ENCODE results near the gene CADPS. TPM values are rescaled to one million over a fixed set of nuclear protein-coding genes. Genes with fewer than 3 reads are reported as not detected.

The CADPS gene
- total RNA-seq, 1 donor from 2014 or later: 14.3 TPM

DNA sequence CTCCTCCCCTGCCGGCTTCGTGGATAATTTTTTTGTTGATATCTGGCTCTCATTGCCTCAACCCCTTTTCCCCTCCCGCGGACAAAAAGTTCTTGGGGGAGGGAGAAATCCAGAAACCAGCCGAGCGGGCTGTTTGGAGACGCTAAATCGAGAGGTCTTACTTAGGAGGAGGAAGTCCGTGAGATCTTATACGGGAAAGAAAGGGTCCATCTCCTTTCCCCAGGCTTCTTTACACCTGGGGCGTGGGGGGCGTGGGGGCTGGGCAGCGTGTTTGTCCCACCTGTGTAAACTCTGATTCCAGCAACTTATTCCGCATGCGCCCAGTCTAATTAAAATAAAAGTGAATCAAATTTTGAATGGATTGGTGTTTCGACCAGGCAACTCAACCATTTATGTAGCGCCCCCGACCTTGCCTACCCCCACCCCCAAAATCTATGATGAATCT is 364 bp upstream of the CADPS start:
- ATAC-seq: no peak
- DNase-seq: no peak
- intact Hi-C loops (cut with micrococcal nuclease): no loop called here

DNA sequence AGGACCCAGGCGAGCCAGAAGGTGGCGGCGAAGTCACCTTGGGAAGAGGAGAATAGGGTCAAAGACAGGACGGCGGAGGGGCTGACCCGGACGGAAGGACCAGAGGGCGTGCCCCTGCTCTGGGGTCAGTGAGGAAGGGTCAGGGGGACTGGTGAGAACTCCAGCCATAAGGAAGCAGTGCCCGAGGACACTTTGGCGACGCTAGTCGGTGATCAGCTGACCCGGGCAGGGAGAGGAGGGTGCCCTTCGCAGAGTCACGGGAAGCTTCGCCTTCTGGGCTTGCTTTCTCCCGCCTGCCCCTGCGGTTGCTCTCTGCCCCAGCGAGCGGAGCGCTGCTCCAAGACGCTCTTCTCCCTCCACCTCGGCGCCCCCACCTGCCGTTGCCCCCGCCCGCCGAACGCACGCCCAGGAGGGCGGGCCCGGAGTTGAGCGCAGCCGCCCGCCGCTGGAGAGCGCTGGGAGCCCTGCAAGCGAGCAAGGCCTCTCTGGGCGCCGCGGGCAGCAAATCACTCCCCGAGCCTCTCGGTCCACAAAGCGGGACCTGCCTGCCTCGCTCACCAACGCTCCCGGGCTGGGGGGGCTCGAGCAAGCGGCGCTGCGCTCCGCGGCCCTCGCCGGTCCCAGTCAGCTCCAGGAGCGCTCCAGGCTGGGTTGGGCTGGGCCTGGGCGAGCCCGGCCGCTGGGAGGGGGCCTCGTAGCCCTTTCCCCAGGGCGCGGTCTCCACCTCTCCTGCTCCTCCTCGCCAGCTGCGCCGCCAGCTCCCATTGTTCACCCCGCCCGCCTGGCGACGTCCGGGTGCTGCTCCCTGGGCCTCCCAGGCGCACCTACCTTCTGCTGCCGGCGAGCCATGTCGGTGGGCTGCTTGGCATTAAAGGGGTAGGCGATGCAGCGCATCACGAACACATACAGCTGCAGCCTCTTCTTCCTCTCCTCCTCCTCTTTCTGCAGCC is 1.2 kb downstream of the CADPS start:
- intact Hi-C loops (cut with micrococcal nuclease): no loop called here
- peak; percentile 77 for DNase-seq
- peak; percentile 90 for ATAC-seq

GRCh38 chr3:62873451-62873760 is 1.8 kb downstream of the CADPS start:
- DNase-seq (no peak), ATAC-seq (no peak)
- intact Hi-C loops (cut with micrococcal nuclease): no loop called here

GRCh38 chr3:62872318-62872717 is 2.9 kb downstream of the CADPS start:
- ATAC-seq: peak; percentile 51
- DNase-seq: no peak
- intact Hi-C loops (cut with micrococcal nuclease): no loop called here

GRCh38 chr3:62870321-62870720 is 4.9 kb downstream of the CADPS start:
- intact Hi-C loops (cut with micrococcal nuclease): no loop called here
- DNase-seq: no peak
- ATAC-seq: no peak

DNA sequence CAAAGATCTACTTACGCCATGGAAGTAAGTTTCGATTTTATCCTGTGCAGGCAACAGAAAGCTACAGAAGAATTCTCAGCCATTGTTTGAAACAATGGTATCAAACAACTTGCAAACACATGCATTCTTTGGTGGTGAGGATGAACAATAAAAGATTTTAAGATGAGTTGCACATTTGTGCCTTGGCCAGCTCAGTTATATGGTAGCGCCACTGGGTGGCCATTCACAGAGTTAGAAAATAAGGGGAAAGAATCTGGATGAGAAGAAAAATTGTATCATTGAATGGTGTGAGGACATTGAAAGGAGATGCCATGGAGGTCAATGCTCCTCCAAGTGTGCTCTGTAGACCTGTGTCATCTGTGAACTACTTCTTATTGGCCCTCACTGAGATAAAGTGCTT is 11.6 kb downstream of the CADPS start:
- DNase-seq (no peak), ATAC-seq (no peak)
- intact Hi-C loops (cut with micrococcal nuclease): no loop called here

DNA sequence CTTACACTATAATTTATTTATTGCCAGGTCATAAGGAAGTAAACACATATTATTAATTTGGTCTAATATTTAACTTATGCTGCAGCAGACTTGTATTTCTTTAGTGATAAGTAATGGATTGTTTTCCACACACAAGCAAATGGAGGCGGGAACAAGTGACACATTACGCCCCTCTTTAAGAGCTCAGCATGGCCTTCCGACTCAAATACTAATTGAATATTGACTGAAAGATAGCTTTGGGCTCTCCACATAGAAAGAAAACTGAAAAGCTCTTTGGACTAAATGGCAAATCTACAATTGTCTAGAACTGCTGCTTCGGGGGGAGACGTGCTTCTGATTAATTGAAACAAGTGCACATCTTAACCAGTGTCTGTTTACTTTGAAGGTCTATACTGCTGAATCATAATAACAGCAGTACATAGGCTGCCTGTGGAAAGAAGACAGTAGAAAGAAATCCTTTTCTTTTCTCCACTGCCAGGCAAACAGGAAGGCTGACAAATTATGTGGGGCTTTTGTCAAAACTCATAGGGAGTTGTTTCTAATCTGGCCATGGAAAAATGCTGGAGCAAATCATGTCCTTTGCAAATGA is 15.9 kb downstream of the CADPS start:
- intact Hi-C loops (cut with micrococcal nuclease): no loop called here
- no peak for DNase-seq
- no peak for ATAC-seq

DNA sequence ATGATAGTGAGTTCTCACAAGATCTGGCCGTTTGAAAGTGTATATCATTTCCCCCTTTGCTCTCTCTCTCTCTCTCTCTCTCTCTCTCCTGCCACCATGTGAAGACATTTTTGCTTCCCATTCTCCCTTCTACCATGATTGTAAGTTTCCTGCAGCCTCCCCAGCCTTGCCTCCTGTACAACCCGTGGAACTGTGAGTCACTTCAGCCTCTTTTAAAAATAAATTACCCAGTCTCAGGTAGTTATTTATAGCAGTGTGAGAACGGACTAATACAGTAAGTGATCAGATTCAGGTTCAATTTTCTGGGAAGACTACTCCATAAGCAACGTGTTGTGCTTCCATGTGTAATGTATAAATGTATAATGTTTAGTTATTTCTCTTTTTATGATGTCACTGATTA is 29.2 kb downstream of the CADPS start:
- DNase-seq (no peak), ATAC-seq (no peak)
- intact Hi-C loops (cut with micrococcal nuclease): no loop called here

GRCh38 chr3:62843508-62843907 is 31.7 kb downstream of the CADPS start:
- intact Hi-C loops (cut with micrococcal nuclease): no loop called here
- ATAC-seq (no peak), DNase-seq (no peak)

DNA sequence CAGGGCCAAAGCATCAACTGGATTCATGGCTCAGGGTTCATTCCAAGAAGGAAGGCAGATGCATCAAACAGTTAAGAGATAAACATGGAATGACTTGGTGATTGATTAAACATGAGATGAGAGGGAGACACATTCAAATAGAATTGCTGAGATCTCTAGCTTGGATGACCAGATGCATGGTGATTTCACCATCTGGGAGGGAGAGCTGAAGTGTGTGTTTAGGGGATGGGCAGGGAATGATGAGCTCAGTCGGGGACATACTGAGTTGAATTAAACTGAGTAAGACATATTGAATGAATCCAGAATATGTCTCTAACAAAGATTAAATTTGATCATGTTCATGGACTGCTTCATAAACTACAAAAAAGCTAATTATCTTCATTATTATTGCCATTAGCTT is 35.5 kb downstream of the CADPS start:
- intact Hi-C loops (cut with micrococcal nuclease): no loop called here
- ATAC-seq (no peak), DNase-seq (no peak)

- ATAC-seq: peak; percentile 15
- intact Hi-C loops (cut with micrococcal nuclease): no loop called here
- no peak for DNase-seq
Observed at GRCh38 chr3:62837145-62837787, 38.0 kb downstream of the CADPS start.

DNA sequence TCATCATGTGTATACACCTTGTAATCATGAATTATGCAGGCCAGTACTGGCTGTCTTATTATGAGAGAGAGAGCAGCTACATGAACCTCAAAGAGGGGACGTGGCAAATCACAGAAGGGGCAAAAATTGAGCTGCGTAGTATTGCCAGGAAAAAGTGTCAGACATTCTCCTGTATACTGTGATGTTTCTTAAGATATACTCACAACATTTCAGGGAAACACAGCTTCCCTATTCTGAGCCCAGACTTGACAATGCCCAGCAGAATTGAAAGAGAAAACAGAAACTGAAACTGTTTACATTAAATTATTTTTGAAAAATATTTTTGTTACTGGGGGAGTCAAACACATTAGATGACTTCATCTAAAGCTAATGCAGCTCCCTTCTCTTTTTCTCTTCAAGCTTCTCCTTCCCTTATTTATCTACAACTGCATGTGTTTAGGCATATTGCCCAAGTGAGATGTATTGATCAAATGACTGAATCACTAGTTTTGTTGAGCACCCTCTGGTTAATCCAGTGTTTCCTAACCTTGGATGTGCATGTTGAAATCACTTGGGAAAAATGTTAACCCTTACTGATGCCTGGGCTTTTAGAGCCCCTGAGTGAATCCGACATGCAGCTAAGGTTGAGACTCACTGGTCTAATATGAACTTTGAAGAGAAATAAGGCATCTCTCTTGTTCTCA is 39.5 kb downstream of the CADPS start:
- no peak for ATAC-seq
- no peak for DNase-seq
- intact Hi-C loops (cut with micrococcal nuclease): no loop called here

DNA sequence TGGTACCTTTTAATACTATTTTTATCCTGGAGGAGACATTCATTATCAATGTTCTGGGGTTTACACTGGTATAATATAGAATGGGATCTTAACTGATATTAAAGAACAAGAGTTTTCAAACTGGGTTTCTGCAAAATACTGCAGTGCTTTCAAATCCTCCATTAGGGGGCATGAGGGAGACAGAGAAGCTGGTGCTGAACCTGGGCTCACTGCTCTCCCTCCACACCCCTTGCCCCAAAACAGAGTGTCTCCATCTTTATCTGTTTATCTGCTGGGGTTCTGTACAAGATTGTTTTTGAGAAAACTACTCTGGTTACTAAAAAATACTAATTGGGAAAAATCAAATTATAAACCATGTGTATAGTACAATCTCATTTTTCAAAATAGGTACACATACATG is 41.7 kb downstream of the CADPS start:
- intact Hi-C loops (cut with micrococcal nuclease): loop anchor here (5.0 kb wide), 1 partner anchor 359 kb away; no protein-coding TSS in a partner anchor
- ATAC-seq (no peak), DNase-seq (no peak)

DNA sequence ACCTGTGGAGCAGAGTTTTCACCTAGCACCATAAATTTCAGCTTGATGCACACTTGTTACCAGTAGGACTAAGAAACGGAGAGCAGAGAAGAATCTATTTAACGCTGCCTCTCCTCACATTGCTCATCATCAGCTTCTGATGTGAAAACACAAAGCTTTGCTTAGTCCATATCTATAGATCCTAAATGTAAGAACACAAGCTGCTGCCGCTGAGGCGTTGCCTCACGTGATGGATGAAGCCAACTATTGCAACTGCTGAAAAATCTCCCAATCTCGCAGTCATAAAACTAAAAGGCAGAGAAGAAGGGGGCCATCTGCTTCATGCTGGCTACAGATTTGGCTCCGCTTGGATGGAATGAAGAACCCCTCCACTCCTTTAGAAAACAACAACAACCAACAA is 42.7 kb downstream of the CADPS start:
- intact Hi-C loops (cut with micrococcal nuclease): loop anchor here (5.0 kb wide), 1 partner anchor 360 kb away; no protein-coding TSS in a partner anchor
- DNase-seq (no peak), ATAC-seq (no peak)

DNA sequence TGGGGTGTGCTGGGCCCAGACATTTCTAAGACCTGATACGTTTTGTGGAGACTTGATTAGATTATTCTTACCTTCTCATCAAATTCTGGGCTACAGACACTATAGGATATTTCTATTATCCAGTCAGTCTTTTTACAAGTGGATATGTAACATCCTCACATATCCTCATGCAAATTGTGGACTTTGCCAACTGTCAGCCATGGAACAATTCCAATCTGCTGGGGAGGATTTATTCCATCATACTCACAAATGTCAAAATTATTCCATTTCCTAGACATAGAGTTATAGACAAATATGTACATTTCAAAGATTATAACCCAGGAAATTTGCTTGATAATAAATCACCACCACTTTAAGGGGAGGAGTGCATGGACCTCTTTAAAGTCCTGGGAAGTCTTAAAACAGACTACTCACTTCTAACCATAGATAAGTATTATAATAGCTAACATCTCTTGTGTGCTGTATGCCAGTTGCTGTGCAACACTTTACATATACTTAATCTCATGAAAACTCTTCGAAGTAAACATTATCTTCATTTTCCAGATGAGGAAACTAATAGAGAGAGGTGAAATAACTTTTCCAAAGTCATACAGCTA is 44.4 kb downstream of the CADPS start:
- intact Hi-C loops (cut with micrococcal nuclease): loop anchor here (5.0 kb wide), 1 partner anchor 361 kb away; no protein-coding TSS in a partner anchor
- DNase-seq (no peak), ATAC-seq (no peak)

- intact Hi-C loops (cut with micrococcal nuclease): no loop called here
- ATAC-seq: no peak
- DNase-seq: no peak
Observed at GRCh38 chr3:62827550-62827949, 47.7 kb downstream of the CADPS start.

GRCh38 chr3:62824965-62825592 is 50.1 kb downstream of the CADPS start:
- no peak for ATAC-seq
- no peak for DNase-seq
- intact Hi-C loops (cut with micrococcal nuclease): no loop called here

GRCh38 chr3:62823461-62824050 is 51.7 kb downstream of the CADPS start:
- intact Hi-C loops (cut with micrococcal nuclease): no loop called here
- DNase-seq (no peak), ATAC-seq (no peak)

DNA sequence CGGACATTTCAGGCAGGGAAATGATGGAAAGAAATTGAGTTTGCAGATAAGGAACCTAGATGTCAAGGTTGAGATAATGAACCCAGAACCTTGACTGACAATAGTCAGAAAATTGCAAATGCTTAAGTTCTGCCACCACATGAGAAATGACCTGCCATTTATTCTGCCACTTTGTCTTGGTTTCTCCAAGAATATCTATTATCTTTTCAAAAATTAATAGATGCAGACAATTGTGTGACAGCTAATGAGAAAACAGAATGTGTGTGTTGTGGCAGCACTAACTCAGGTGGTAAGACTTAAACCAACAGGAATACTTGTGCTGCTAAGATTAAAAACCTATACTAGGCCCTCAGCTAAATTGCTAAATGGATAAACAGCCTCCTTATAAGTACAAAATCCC is 52.3 kb downstream of the CADPS start:
- DNase-seq (no peak), ATAC-seq (no peak)
- intact Hi-C loops (cut with micrococcal nuclease): no loop called here
